Right lung (tissue), 5 donors: ENCODE results near the gene LILRA6. TPM values are rescaled to one million over a fixed set of nuclear protein-coding genes. Genes with fewer than 3 reads are reported as not detected.
"Not testable (repeated sequence)": the region's sequence is repeated elsewhere in the genome, so short reads cannot be mapped to it uniquely, and the experiment has no call there.

Source experiments
- DNase-seq, 2 donors: peaks; one replicate each; pipeline ENCODE4 v3.0.0-alpha.2; 2013
- polyA plus RNA-seq, 5 donors: library from polyadenylated mRNA; unstranded; fragments of 120-200 nt; gene quantifications; one replicate each; pipeline versions ENCODE4 v1.2.1 to v1.2.3, GENCODE V29; 2013; ENCODE audit warnings: inconsistent platforms in 1 of 5, low replicate concordance in 1 of 5; ENCODE audit not compliant: insufficient read length in 5 of 5, insufficient read depth in 1 of 5

The LILRA6 gene
- polyA plus RNA-seq, 5 donors, result 0.56 to 1.5 (median 0.73) TPM

- DNase-seq, result peak; percentile 38 to 45
These were observed 23.5 kb upstream of the LILRA6 start for GRCh38 chr19:54266133-54266532.

GRCh38 chr19:54262470-54262869 lies 19.9 kb upstream of the LILRA6 start:
- no peak for DNase-seq

GRCh38 chr19:54262066-54262465 lies 19.5 kb upstream of the LILRA6 start:
- no peak for DNase-seq

GRCh38 chr19:54257116-54257480 lies 14.5 kb upstream of the LILRA6 start, which contains the start of gene LILRB5:
LILRB5 (minus strand) TSS chr19:54257273; CDS start chr19:54257193, 80 bp downstream.
- no peak for DNase-seq

GRCh38 chr19:54256250-54257115 lies 13.9 kb upstream of the LILRA6 start:
- no peak for DNase-seq

GRCh38 chr19:54255105-54255775 lies 12.7 kb upstream of the LILRA6 start:
- DNase-seq, result no peak

- no peak for DNase-seq
These were observed 11.8 kb upstream of the LILRA6 start for GRCh38 chr19:54254195-54254906.

- DNase-seq, result no peak
These were observed 11.0 kb upstream of the LILRA6 start for GRCh38 chr19:54253331-54254194.

- no peak for DNase-seq
These were observed 10.3 kb upstream of the LILRA6 start for GRCh38 chr19:54252845-54253244.

GRCh38 chr19:54252243-54252642 lies 9.7 kb upstream of the LILRA6 start:
- no peak for DNase-seq

- no peak for DNase-seq
These were observed 5.5 kb upstream of the LILRA6 start for GRCh38 chr19:54248016-54248601.

- DNase-seq, result no peak
These were observed 4.7 kb upstream of the LILRA6 start for GRCh38 chr19:54247106-54247930.

- no peak for DNase-seq
These were observed 3.3 kb upstream of the LILRA6 start for GRCh38 chr19:54245936-54246335.

- not testable (repeated sequence) for DNase-seq
These were observed 1.2 kb upstream of the LILRA6 start for GRCh38 chr19:54243809-54244208.

GRCh38 chr19:54242234-54242633 lies 356 bp downstream of the LILRA6 start:
- not testable (repeated sequence) for DNase-seq

- not testable (repeated sequence) for DNase-seq
These were observed 1.9 kb downstream of the LILRA6 start for GRCh38 chr19:54240372-54241336.

- DNase-seq, result not testable (repeated sequence)
These were observed 2.9 kb downstream of the LILRA6 start for GRCh38 chr19:54239491-54240371.

- no peak for DNase-seq
These were observed 8.6 kb downstream of the LILRA6 start for GRCh38 chr19:54233941-54234340.
